Erythroblast (primary cell): ENCODE data around the gene ZCCHC24.

Source experiments
- DNase-seq, 2 experiments: peaks; one replicate each; lab custom pipeline; 2025; lab: John Stamatoyannopoulos, UW
- GATA1 ChIP-seq: IDR thresholded peaks from 2 replicates; pipeline ENCODE4 v1.6.1; 2011; ENCODE audit warnings: low read depth, mild to moderate bottlenecking, control low read depth, low read length, moderate library complexity
- POLR2A ChIP-seq: IDR thresholded peaks from 2 replicates; pipeline ENCODE4 v1.6.1; 2011; ENCODE audit warnings: mild to moderate bottlenecking, low read length

The ZCCHC24 gene

GRCh38 chr10:79445161-79445976 lies at the start of gene ZCCHC24:
ZCCHC24 (minus strand) TSS chr10:79445624; CDS start chr10:79445440, 184 bp downstream.
- peak; percentile 96 to 97 for DNase-seq
- TF ChIP-seq POLR2A (peak; percentile 37), GATA1 (no peak)

- DNase-seq, result no peak
Observed at GRCh38 chr10:79493806-79494205, 48.4 kb upstream of the ZCCHC24 start.

GRCh38 chr10:79492839-79493238 lies 47.4 kb upstream of the ZCCHC24 start:
- TF ChIP-seq GATA1 (no peak), POLR2A (no peak)
- no peak for DNase-seq

More at GRCh38 chr10:79493806-79494205, 48.4 kb upstream of the ZCCHC24 start:
- no peak for TF ChIP-seq GATA1
- no peak for TF ChIP-seq POLR2A

GRCh38 chr10:79492256-79492655 lies 46.8 kb upstream of the ZCCHC24 start:
- no peak for DNase-seq

GRCh38 chr10:79491143-79491835 lies 45.9 kb upstream of the ZCCHC24 start:
- no peak for TF ChIP-seq POLR2A
- no peak for TF ChIP-seq GATA1
- DNase-seq, result no peak

More at GRCh38 chr10:79492256-79492655, 46.8 kb upstream of the ZCCHC24 start:
- TF ChIP-seq GATA1, result no peak
- TF ChIP-seq POLR2A, result no peak

GRCh38 chr10:79490400-79491142 lies 45.1 kb upstream of the ZCCHC24 start:
- TF ChIP-seq GATA1 (no peak), POLR2A (no peak)
- no peak for DNase-seq

- TF ChIP-seq GATA1, result no peak
- TF ChIP-seq POLR2A, result no peak
- DNase-seq, result no peak
Observed at GRCh38 chr10:79488870-79489269, 43.4 kb upstream of the ZCCHC24 start.

GRCh38 chr10:79488336-79488735 lies 42.9 kb upstream of the ZCCHC24 start:
- no peak for TF ChIP-seq GATA1
- TF ChIP-seq POLR2A, result no peak
- no peak for DNase-seq

GRCh38 chr10:79487296-79488194 lies 42.1 kb upstream of the ZCCHC24 start:
- DNase-seq, result peak; percentile 64 to 65
- TF ChIP-seq POLR2A, result no peak
- no peak for TF ChIP-seq GATA1

GRCh38 chr10:79484476-79484875 lies 39.1 kb upstream of the ZCCHC24 start:
- TF ChIP-seq GATA1 (no peak), POLR2A (no peak)
- DNase-seq, result no peak

- TF ChIP-seq POLR2A (no peak), GATA1 (no peak)
- no peak for DNase-seq
Observed at GRCh38 chr10:79483948-79484347, 38.5 kb upstream of the ZCCHC24 start.

- no peak for TF ChIP-seq GATA1
- no peak for TF ChIP-seq POLR2A
- DNase-seq, result no peak
Observed at GRCh38 chr10:79483299-79483698, 37.9 kb upstream of the ZCCHC24 start.
